Subcutaneous adipose tissue (tissue), 4 donors: ENCODE measurements around the gene NAP1L4. TPM values are rescaled to one million over a fixed set of nuclear protein-coding genes. Genes with fewer than 3 reads are reported as not detected.

Experiments
- total RNA-seq, 4 donors: library from RNA; depleted of rRNA; stranded (reverse); fragments of >200 nt; gene quantifications; one replicate each; pipeline ENCODE4 v1.1.0, GENCODE V29; 2016
- TF ChIP-seq, protein P1 (sequence below): fragments of 450-650 bp; IDR thresholded peaks from one replicate; pipeline ENCODE4 v1.5.1; 2016; ENCODE audit warnings: low read depth, mild to moderate bottlenecking, control low read depth, antibody characterized with exemption, moderate library complexity

Gene NAP1L4
- total RNA-seq, 4 donors from 2014 or later: 92.3 to 108 (median 94.9) TPM

DNA sequence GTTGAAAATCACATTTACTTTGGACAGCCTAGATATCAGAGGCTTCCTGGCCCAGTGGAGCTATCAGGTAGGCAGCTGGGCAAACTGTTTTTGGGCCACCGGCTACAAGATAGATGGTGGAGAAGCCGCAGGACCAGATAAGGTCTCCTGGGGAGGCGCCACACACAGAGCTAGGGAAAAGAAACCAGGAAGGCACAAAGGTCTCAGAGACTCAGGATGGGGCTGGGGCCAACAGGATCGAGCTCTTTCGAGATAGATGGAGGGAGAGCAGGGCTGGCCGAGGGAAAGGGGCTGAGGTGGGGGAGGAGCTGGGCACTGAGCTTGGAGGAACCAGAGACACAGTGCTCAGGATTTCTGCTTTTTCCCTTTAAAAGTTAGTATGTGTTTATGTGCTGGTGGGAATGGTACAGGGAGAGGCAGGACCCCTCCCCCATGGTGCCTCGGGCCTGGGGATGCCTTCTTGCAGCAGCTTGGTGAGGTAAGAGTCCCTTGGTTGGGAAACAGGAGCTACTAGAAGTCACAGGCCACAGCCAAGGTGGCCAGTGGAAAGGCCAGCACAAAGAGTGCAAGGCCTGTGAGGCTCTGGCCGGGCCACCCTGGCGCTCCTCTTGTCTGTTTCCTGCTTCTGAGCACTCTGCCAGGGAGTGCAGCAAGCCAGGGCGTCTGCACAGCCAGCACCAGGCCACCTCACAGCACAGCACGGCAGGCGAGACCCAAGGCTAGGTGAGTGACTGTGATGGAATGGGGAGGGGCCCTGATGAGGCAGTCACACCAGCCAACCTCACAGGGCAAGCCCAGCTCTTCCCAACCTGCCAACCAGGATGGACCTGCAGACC is 11.5 kb upstream of the NAP1L4 start:
- TF ChIP-seq, protein P1, sequence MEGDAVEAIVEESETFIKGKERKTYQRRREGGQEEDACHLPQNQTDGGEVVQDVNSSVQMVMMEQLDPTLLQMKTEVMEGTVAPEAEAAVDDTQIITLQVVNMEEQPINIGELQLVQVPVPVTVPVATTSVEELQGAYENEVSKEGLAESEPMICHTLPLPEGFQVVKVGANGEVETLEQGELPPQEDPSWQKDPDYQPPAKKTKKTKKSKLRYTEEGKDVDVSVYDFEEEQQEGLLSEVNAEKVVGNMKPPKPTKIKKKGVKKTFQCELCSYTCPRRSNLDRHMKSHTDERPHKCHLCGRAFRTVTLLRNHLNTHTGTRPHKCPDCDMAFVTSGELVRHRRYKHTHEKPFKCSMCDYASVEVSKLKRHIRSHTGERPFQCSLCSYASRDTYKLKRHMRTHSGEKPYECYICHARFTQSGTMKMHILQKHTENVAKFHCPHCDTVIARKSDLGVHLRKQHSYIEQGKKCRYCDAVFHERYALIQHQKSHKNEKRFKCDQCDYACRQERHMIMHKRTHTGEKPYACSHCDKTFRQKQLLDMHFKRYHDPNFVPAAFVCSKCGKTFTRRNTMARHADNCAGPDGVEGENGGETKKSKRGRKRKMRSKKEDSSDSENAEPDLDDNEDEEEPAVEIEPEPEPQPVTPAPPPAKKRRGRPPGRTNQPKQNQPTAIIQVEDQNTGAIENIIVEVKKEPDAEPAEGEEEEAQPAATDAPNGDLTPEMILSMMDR: no peak

DNA sequence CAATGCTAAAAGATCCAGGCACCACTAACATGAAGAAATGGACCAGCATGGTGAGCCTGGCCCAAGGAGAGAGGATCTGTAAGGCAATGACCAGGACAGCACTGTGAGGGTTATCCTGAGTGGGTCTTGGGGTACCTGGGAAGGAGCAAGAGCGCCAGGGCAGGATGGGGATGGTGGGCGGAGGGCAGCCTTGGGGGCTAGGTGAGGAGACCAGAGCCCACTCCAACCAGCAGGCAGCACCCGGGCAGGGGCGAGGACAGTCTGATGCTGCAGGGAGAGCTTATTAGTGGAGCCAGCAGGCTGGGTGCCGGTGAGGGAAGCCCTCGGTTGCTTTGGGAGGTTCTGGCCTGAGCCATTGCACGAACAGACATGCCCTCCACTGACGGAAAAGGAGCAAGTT is 10.7 kb upstream of the NAP1L4 start:
- TF ChIP-seq, protein P1: no peak

DNA sequence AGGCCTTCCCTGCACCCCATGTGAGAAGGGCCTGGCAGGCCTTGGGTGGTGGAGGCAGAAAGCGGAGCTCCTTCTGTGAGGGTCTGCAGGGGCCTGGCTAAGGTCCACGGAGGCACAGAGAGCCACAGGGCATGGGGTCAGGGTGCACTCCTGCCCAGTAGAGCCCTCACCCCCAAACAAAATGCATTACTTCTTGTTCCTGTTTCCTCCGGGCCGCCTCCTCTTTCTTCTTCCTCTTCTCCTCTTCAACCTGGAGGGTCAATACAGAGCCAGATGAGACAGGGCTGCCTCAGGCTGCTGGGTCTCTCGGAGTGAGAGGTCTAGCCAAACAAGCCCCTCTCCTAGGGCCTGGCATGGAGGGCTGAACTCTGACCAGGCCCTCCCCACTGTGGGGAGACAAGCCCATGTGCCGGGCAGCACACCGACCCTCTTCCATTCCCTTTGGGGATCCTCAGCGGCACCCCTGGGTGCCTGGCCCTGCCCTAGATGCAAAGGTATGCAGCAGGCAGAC is 10.3 kb upstream of the NAP1L4 start:
- TF ChIP-seq, protein P1: no peak

DNA sequence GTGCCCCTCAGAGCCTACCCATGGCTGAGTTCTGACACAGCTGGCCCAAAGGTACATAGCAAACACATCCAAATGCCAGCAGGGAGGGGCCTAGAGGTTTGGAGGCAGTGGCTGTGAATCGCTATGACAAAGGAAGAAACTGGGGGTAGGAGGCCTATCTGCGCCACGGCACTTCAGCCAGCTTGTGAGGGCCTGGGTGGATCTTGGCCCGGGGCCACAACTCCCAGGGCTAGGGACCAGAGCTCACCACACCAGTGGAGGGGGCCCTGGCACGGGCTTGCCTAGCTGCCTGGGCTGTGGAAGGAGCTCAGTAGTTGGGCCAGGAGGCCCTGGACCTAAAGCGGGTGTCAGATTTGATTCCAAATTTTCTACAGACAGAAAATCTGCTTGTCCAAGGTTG is 9.4 kb upstream of the NAP1L4 start:
- TF ChIP-seq, protein P1: no peak

DNA sequence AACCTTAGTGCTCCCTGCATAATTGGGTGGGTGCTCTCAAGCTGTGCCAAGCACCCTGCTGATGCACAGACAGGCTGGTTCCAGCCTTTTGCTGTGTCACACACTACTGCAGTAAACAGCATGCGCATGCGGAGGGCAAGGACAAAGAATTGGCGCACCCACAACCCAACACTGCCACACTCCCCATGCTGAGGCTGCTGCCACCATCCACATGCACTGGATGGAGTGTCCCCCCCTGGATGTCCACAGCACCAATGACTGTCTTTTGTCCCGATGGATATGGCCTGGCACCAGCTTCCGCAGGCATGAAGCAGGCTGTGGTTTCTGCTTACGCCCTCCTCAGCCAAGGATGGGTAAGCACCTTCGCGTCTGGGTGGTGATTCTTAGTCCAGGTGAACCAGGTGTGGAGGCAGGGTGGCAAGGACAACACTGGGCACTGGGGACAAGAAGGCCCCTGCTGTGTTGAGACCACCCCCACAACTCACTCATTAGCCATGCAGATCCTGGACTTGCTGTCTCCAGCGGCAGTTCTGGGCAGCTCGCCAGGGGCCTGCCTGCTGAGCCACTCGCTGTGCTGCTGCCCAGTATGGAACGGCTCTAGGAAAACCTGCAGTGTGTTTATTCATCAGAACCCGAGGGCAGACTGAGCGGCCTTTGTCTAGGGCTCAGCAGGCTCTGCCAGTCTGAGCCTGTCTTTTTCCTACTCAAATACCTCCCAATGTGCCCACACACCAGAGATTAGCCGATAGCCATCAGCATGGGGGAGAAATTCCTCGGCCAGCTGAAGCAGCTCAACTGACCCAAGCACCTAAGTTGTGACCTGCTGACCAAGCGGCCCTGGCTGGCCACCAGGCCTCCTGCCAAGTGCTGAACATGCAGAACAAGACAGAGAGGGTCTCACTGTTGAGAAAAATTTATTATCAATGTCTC is 8.2 kb upstream of the NAP1L4 start:
- TF ChIP-seq, protein P1: no peak

DNA sequence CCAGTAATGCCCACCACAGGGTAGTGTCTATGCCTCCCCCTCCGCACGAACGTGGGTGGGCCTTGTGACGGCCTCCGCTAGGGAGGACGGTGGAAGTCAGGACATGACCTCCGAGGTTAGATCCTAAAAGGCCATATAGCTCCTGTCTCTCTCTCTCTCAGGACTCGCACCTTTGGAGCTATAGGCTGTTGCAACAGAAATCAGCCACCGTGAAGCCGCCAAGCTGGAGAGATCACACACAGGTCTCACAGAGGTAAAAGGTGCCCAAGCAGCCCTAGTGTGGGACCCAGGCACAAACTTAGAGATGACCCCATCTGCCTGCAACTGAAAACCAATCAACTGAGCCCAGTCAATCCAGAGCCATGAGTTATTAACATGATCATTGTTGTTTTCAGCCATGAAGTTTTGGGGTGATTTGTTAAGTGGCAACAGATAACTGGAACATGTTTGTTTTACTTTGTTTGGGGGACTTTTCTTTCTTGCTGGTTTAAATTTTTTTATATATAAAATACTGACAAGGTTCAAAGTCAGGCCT is 7.4 kb upstream of the NAP1L4 start:
- TF ChIP-seq, protein P1: no peak
